Smooth muscle cell (in vitro differentiated cells): ENCODE data around the gene MEGF8. TPM values are rescaled to one million over a fixed set of nuclear protein-coding genes. Genes with fewer than 3 reads are reported as not detected.

Experiments used
- DNase-seq: peaks from one replicate; lab custom pipeline; 2025; ENCODE audit not compliant: unreplicated experiment; lab: John Stamatoyannopoulos, UW
- H2AFZ ChIP-seq: fragments of 200-600 bp; sonication (generic); 2 replicates; pipeline ENCODE4 v1.6.0; 2016; ENCODE audit warnings: antibody characterized with exemption, low read depth, mild to moderate bottlenecking
- H3F3A ChIP-seq: fragments of 200-600 bp; sonication (generic); 2 replicates; pipeline ENCODE4 v1.6.0; 2017; ENCODE audit warnings: antibody characterized with exemption, low read depth
- H3K27ac ChIP-seq: fragments of 200-600 bp; sonication (generic); 2 replicates; pipeline ENCODE4 v1.5.1; 2016; ENCODE audit warnings: low read depth, mild to moderate bottlenecking
- H3K27me3 ChIP-seq: fragments of 200-600 bp; sonication (generic); 2 replicates; pipeline ENCODE4 v1.6.1; 2016; ENCODE audit warnings: low read depth, mild to moderate bottlenecking
- H3K36me3 ChIP-seq: fragments of 200-600 bp; sonication (generic); 2 replicates; pipeline ENCODE4 v1.5.1; 2016; ENCODE audit warnings: low read depth
- H3K4me1 ChIP-seq: fragments of 200-600 bp; sonication (generic); 2 replicates; pipeline ENCODE4 v1.5.1; 2016; ENCODE audit warnings: low read depth
- H3K4me2 ChIP-seq: fragments of 200-600 bp; sonication (generic); 2 replicates; pipeline ENCODE4 v1.6.0; 2016; ENCODE audit warnings: mild to moderate bottlenecking
- H3K4me3 ChIP-seq: fragments of 200-600 bp; sonication (generic); 2 replicates; pipeline ENCODE4 v1.5.1; 2016; ENCODE audit warnings: mild to moderate bottlenecking
- H3K79me2 ChIP-seq: fragments of 200-600 bp; sonication (generic); 2 replicates; pipeline ENCODE4 v1.6.0; 2016; ENCODE audit warnings: low read depth, mild to moderate bottlenecking
- H3K9ac ChIP-seq: fragments of 200-600 bp; sonication (generic); 2 replicates; pipeline ENCODE4 v1.6.0; 2016; ENCODE audit warnings: low read depth
- H3K9me3 ChIP-seq: fragments of 200-600 bp; sonication (generic); replicated peaks from 2 replicates; pipeline ENCODE4 v1.5.1; 2016; ENCODE audit warnings: low read depth
- H4K20me1 ChIP-seq: fragments of 200-600 bp; sonication (generic); 2 replicates; pipeline ENCODE4 v1.6.0; 2016; ENCODE audit warnings: low read depth
- WGBS: methylation state at CpG from one replicate; pipeline ENCODE4 v1.1.7; 2016; ENCODE audit warnings: low lambda C conversion rate; 5-methylcytosine and 5-hydroxymethylcytosine counted together
- polyA plus RNA-seq: library from polyadenylated mRNA; unstranded; fragments of >200 nt; fragmentation: Nextera tagmentation; extraction: Ambion mirVana; gene quantifications from 2 replicates; pipeline ENCODE4 v1.2.1, GENCODE V29; 2016
- total RNA-seq: library from RNA; depleted of rRNA; stranded (reverse); fragments of >200 nt; gene quantifications from 2 replicates; pipeline ENCODE4 v1.2.3, GENCODE V29; 2014
- TF ChIP-seq, protein P1 (sequence below): fragments of 200-600 bp; sonication (generic); IDR thresholded peaks from 2 replicates; pipeline ENCODE4 v1.5.1; 2017; ENCODE audit warnings: borderline replicate concordance, mild to moderate bottlenecking, antibody characterized with exemption; ENCODE audit not compliant: insufficient read depth, poor library complexity, severe bottlenecking

MEGF8 gene
- total and polyA plus RNA-seq, 2 experiments from 2014 or later = 8.2 to 16.4 TPM

DNA sequence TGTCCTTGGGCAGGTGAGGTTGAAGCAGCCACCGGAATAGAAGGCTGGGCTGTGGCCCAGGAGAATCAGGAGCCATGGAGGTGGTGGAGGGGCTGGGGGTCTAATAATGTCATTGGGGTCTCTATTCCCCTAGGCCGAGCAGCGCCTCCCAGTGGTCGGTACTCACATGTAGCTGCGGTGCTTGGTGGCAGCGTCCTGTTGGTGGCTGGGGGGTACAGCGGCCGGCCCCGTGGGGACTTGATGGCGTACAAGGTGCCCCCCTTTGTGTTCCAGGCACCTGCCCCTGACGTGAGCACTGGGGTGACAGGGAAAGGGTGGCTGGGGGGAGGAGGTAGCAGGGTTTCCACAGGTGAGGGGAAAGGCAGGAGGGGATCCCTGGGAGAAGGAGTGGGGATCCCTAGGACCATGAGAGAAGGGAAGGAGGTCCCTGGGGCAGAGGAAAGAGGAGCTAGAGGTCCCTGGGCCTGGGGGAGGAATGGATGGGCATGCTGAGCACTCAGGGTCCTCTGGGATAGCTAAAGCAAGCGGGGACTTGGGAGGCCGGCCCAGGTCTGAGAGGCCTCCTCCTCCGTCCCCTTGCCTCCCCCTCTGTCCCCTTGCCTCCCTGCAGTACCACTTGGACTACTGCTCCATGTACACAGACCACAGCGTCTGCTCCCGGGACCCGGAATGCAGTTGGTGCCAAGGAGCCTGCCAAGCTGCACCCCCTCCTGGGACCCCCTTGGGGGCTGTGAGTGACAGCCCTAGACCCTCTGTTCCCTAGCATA, 18.1 kb downstream of the MEGF8 start:
- H3F3A ChIP-seq = no peaks in the 10 kb centered on the region
- DNase-seq = no peak
- H3K27me3 ChIP-seq = no peaks in the 10 kb centered on the region
- TF ChIP-seq, protein P1, sequence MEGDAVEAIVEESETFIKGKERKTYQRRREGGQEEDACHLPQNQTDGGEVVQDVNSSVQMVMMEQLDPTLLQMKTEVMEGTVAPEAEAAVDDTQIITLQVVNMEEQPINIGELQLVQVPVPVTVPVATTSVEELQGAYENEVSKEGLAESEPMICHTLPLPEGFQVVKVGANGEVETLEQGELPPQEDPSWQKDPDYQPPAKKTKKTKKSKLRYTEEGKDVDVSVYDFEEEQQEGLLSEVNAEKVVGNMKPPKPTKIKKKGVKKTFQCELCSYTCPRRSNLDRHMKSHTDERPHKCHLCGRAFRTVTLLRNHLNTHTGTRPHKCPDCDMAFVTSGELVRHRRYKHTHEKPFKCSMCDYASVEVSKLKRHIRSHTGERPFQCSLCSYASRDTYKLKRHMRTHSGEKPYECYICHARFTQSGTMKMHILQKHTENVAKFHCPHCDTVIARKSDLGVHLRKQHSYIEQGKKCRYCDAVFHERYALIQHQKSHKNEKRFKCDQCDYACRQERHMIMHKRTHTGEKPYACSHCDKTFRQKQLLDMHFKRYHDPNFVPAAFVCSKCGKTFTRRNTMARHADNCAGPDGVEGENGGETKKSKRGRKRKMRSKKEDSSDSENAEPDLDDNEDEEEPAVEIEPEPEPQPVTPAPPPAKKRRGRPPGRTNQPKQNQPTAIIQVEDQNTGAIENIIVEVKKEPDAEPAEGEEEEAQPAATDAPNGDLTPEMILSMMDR = peak; percentile 15
- no peak overlapping the region for H3K4me3 ChIP-seq
- no peak overlapping the region for H3K27ac ChIP-seq
- H3K79me2 ChIP-seq = no peaks in the 10 kb centered on the region
- no peak overlapping the region for H2AFZ ChIP-seq
- no peak overlapping the region for H3K4me2 ChIP-seq
- H3K36me3 ChIP-seq = no peaks in the 10 kb centered on the region
- no peak overlapping the region for H3K9ac ChIP-seq
- WGBS = 90% methylated on average over 14 of the region's 17 CpGs
- no peaks in the 10 kb centered on the region for H3K9me3 ChIP-seq
- H4K20me1 ChIP-seq = no peaks in the 10 kb centered on the region
- H3K4me1 ChIP-seq = no peaks in the 10 kb centered on the region

DNA sequence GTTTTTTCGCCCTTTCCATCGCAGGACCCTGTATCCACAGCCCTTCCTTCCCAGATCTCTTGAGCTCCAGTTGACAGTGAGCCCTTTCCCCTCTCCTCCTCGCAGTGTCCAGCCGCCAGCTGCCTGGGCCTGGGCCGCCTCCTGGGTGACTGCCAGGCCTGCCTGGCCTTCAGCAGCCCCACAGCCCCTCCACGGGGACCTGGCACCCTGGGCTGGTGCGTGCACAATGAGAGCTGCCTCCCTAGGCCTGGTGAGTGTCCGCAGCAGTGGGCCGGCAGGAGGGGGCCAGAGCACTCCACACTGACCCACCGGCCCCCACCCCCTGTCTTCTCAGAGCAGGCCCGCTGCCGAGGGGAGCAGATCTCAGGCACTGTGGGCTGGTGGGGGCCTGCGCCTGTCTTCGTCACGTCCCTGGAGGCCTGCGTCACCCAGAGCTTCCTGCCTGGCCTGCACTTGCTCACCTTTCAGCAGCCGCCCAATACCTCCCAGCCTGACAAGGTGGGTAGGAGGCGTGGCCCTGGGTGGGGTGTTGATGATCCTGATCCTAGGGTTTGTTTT, 19.0 kb downstream of the MEGF8 start:
- WGBS = 98% methylated on average over 17 of the region's 18 CpGs
- H3F3A ChIP-seq = no peaks in the 10 kb centered on the region
- no peak overlapping the region for H3K4me3 ChIP-seq
- H3K36me3 ChIP-seq = no peaks in the 10 kb centered on the region
- no peak overlapping the region for H2AFZ ChIP-seq
- H4K20me1 ChIP-seq = no peaks in the 10 kb centered on the region
- no peaks in the 10 kb centered on the region for H3K9me3 ChIP-seq
- no peaks in the 10 kb centered on the region for H3K79me2 ChIP-seq
- H3K27me3 ChIP-seq = no peaks in the 10 kb centered on the region
- H3K4me2 ChIP-seq = no peak overlapping the region
- H3K9ac ChIP-seq = no peak overlapping the region
- H3K27ac ChIP-seq = no peak overlapping the region
- TF ChIP-seq, protein P1 = no peak
- H3K4me1 ChIP-seq = no peaks in the 10 kb centered on the region
- DNase-seq = no peak

DNA sequence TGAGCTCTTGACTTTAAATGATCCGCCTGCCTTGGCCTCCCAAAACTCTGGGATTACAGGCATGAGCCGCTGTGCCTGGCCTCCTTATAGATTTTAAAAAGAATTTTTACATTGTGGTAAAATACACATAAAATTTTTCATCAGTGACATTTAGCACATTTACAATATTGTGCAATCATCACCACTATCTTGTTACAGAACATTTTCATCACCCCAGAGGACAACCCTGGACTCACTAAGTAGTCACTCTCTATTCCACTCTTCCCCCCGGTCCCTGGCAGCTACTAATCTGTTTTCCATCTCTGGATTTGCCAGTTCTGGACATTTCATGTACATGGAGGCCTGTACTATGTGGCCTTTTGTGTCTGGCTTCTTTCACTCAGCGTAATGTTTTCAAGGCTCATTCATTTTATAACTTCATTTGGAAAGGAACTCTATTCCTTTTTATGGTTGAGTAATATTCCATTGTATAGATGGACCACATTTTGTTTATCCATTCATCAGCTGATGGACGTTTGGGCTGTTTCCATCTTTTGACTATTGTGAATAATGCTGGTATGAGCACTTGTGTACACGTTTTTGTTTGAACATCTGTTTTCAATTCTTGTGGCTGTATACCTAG, 19.9 kb downstream of the MEGF8 start:
- no peaks in the 10 kb centered on the region for H3K27me3 ChIP-seq
- H3K9me3 ChIP-seq = no peaks in the 10 kb centered on the region
- WGBS = 72% methylated on average over 6 of the region's 6 CpGs
- H3K27ac ChIP-seq = no peak overlapping the region
- no peaks in the 10 kb centered on the region for H3F3A ChIP-seq
- DNase-seq = no peak
- H3K36me3 ChIP-seq = no peaks in the 10 kb centered on the region
- H3K9ac ChIP-seq = no peak overlapping the region
- no peaks in the 10 kb centered on the region for H3K79me2 ChIP-seq
- no peaks in the 10 kb centered on the region for H4K20me1 ChIP-seq
- no peaks in the 10 kb centered on the region for H3K4me1 ChIP-seq
- TF ChIP-seq, protein P1 = no peak
- H3K4me2 ChIP-seq = no peak overlapping the region
- H3K4me3 ChIP-seq = no peak overlapping the region
- H2AFZ ChIP-seq = no peak overlapping the region
